Esophagus muscularis mucosa (tissue), 4 donors: ENCODE results near the gene C16orf74.

Experiments
- CTCF ChIP-seq, 3 experiments: fragments of 200-600 bp in 2 of 3; fragments of 450-650 bp in 1 of 3; sonication (generic) in 2 of 3; IDR thresholded peaks; one replicate each; pipeline ENCODE4 v1.5.1; 2017 to 2019; ENCODE audit warnings: antibody characterized with exemption in 3 of 3, mild to moderate bottlenecking in 2 of 3, moderate library complexity in 1 of 3
- EP300 ChIP-seq: sonication (generic); formaldehyde crosslinking; IDR thresholded peaks from one replicate; pipeline ENCODE4 v1.6.1; 2017; ENCODE audit warnings: antibody characterized with exemption
- POLR2AphosphoS5 ChIP-seq, 2 donors: sonication (generic); formaldehyde crosslinking; IDR thresholded peaks; one replicate each; pipeline ENCODE4 v1.6.1; 2017; ENCODE audit warnings: antibody characterized with exemption in 2 of 2

GRCh38 chr16:85785927-85786326 lies 35.0 kb upstream of the C16orf74 start:
- TF ChIP-seq CTCF (IDR thresholded peaks at IDR 0.05), result no peak
- TF ChIP-seq EP300, result no peak
- TF ChIP-seq POLR2AphosphoS5 (IDR thresholded peaks at IDR 0.05), result no peak
